Thymus (tissue), 11 donors: ENCODE results near the gene BTF3. TPM values are rescaled to one million over a fixed set of nuclear protein-coding genes. Genes with fewer than 3 reads are reported as not detected.

Experiments
- DNase-seq, 9 donors: peaks; one replicate each; pipeline ENCODE4 v3.0.0-alpha.2; 2013; ENCODE audit warnings: low spot score in 9 of 9, low read depth in 6 of 9, missing footprints in 1 of 9
- H3K27ac ChIP-seq, 2 donors: one replicate each; pipeline ENCODE4 v1.5.1; 2013; ENCODE audit warnings: control low read depth in 1 of 2, low read depth in 1 of 2, low read length in 1 of 2, mild to moderate bottlenecking in 1 of 2, moderate library complexity in 1 of 2
- H3K27me3 ChIP-seq, 2 donors: one replicate each; pipeline ENCODE4 v1.5.1; 2013; ENCODE audit warnings: low read length in 1 of 2; ENCODE audit not compliant: control insufficient read depth in 2 of 2, insufficient read depth in 1 of 2
- H3K36me3 ChIP-seq, 2 donors: one replicate each; pipeline ENCODE4 v1.5.1; 2013; ENCODE audit warnings: low read length in 1 of 2, mild to moderate bottlenecking in 1 of 2, moderate library complexity in 1 of 2; ENCODE audit not compliant: control insufficient read depth in 2 of 2, insufficient read depth in 2 of 2
- H3K4me1 ChIP-seq, 2 donors: one replicate each; pipeline ENCODE4 v1.5.1; 2013; ENCODE audit warnings: low read length in 2 of 2; ENCODE audit not compliant: control insufficient read depth in 2 of 2, insufficient read depth in 2 of 2
- H3K4me3 ChIP-seq, 2 donors: one replicate each; pipeline ENCODE4 v1.5.1; 2013; ENCODE audit warnings: low read length in 2 of 2, control low read depth in 1 of 2, mild to moderate bottlenecking in 1 of 2
- H3K9me3 ChIP-seq, 2 donors: one replicate each; pipeline ENCODE4 v1.5.1; 2013; ENCODE audit warnings: low read length in 1 of 2, mild to moderate bottlenecking in 1 of 2; ENCODE audit not compliant: control insufficient read depth in 2 of 2, insufficient read depth in 1 of 2
- WGBS: extraction: QIAGEN DNeasy Blood & Tissue Kit; methylation state at CpG from one replicate; pipeline ENCODE4 v1.1.7; 2013; 5-methylcytosine and 5-hydroxymethylcytosine counted together
- polyA plus RNA-seq: library from polyadenylated mRNA; stranded (reverse); fragments of 200-250 nt; gene quantifications from one replicate; pipeline ENCODE4 v1.2.3, GENCODE V29; 2013
- total RNA-seq: library from RNA; stranded (reverse); fragments of 120-200 nt; gene quantifications from one replicate; pipeline ENCODE4 v1.2.4, GENCODE V29; 2013
- donor health status: healthy.

The BTF3 gene
- total and polyA plus RNA-seq, 2 donors, result 448 to 1,030 TPM

GRCh38 chr5:73490088-73490487, 8.2 kb upstream of the BTF3 start:
- Histone ChIP-seq H3K4me3 (no peak overlapping the region), H3K27ac (no peak overlapping the region), H3K27me3 (peaks cover 0 to 11% of the 10 kb centered on the region in 2 donors), H3K36me3 (no peaks in the 10 kb centered on the region), H3K4me1 (no peaks in the 10 kb centered on the region), H3K9me3 (no peaks in the 10 kb centered on the region)
- no peak for DNase-seq
- WGBS, result 95% methylated on average over 2 of the region's 2 CpGs

DNA sequence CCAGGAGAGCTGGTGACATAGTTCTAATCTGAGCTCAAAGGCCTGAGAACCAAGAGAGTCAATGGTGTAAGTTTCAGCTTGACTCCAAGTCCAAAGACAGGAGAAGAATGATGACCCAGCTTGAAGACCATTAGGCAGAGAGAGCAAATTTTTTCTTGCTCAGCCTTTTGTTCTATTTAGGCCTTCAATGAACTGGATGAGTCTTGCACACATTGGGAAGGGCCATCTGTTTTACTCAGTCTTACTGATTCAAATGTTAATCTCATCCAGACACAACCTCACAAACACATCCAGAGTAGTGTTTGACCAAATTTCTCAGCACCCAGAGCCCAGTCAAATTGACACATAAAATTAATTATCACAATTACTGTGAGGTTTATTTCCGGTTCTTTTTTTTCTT, 7.1 kb upstream of the BTF3 start:
- WGBS, result 97% methylated on average over 1 of the region's 1 CpG
- no peak for DNase-seq
- Histone ChIP-seq H3K27ac (no peak overlapping the region), H3K27me3 (peaks cover 0 to 11% of the 10 kb centered on the region in 2 donors), H3K4me3 (no peak overlapping the region), H3K36me3 (no peaks in the 10 kb centered on the region), H3K4me1 (no peaks in the 10 kb centered on the region), H3K9me3 (no peaks in the 10 kb centered on the region)

DNA sequence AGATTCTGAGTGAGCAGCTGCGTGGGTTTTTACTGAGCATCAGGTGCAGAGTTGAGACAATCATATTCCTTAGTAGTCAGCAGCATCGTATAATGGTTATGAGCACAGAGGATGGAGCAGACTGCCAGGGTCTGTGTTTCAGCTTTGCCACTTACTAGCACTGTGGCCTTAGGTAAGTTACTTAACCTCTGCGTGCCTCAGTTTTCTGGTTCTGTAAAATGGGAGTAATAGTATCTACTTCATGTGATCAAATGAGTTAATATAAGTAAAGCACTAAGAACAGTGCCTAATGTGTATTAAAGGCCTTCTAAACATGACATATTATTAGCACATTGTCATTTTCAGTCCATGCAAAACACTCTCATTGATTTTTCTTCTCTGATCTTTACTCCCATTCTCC, 4.8 kb upstream of the BTF3 start:
- Histone ChIP-seq H3K9me3 (no peaks in the 10 kb centered on the region), H3K36me3 (no peaks in the 10 kb centered on the region), H3K4me1 (peaks cover 5 to 6% of the 10 kb centered on the region in 2 donors), H3K4me3 (no peak overlapping the region), H3K27ac (no peak overlapping the region), H3K27me3 (peaks cover 0 to 8% of the 10 kb centered on the region in 2 donors)
- WGBS, result 92% methylated on average over 3 of the region's 3 CpGs
- no peak for DNase-seq

DNA sequence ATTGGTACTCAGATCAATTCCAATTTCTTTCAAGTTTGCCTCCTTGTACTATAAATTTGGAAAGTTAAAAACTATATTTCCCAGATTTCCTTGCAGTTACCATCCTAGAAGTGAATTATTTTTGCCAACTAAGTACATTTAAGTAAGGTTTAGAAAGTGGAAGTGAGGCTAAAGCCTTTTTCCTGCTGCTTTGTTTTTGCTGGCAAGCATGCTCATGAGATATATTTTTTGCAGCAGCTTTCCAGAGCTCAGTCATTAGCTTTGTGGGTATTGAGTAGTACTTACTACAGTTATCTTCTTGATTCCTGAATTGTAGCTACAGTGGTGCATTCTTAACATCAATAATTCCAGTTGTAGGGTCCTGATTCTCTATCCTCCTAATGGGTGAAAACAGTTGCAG, 3.5 kb upstream of the BTF3 start:
- no peaks in the 10 kb centered on the region for H3K36me3 ChIP-seq
- peaks cover 5 to 12% of the 10 kb centered on the region in 2 donors for H3K4me1 ChIP-seq
- no peak overlapping the region for H3K4me3 ChIP-seq
- no peaks in the 10 kb centered on the region for H3K9me3 ChIP-seq
- H3K27ac ChIP-seq, result no peak overlapping the region
- DNase-seq, result no peak
- peaks cover 0 to 8% of the 10 kb centered on the region in 2 donors for H3K27me3 ChIP-seq

GRCh38 chr5:73495772-73496335, 2.4 kb upstream of the BTF3 start:
- peaks cover 0 to 6% of the 10 kb centered on the region in 2 donors for H3K27me3 ChIP-seq
- no peak for DNase-seq
- peaks cover 0 to 5% of the 10 kb centered on the region in 2 donors for H3K36me3 ChIP-seq
- no peak overlapping the region for H3K27ac ChIP-seq
- peaks cover 5 to 12% of the 10 kb centered on the region in 2 donors for H3K4me1 ChIP-seq
- over 99% methylated on average over 4 of the region's 4 CpGs for WGBS
- H3K9me3 ChIP-seq, result no peaks in the 10 kb centered on the region
- no peak overlapping the region for H3K4me3 ChIP-seq

DNA sequence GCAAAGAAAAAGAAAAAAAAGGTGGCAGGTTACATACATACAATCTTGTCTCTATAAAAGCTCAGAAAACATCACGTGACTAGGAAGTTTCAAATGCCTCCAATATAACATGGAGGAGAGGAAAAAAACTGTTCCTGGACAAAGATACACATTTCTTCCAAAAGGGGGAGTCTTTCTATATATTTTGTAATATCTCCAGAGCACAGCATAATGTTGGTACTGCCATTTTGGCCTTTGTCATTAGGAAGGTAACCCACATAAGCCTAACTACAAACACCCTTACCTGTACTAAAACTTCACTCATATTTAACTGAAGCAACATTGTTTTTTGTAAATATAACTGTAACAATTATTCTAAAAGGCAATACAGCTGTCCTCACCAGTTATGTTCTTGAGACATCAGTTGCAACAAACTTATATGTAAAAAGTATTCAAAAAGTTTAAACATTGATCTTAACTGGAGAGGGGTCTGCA, 1.2 kb upstream of the BTF3 start:
- H3K9me3 ChIP-seq, result no peaks in the 10 kb centered on the region
- no peak overlapping the region for H3K4me3 ChIP-seq
- peaks cover 5 to 12% of the 10 kb centered on the region in 2 donors for H3K4me1 ChIP-seq
- peaks cover 7 to 15% of the 10 kb centered on the region in 2 donors for H3K36me3 ChIP-seq
- DNase-seq, result peak in 2 of 9 donors; percentile 9 to 40
- no peak overlapping the region for H3K27ac ChIP-seq
- H3K27me3 ChIP-seq, result peaks cover 0 to 5% of the 10 kb centered on the region in 2 donors
- WGBS, result 67% methylated on average over 1 of the region's 1 CpG

DNA sequence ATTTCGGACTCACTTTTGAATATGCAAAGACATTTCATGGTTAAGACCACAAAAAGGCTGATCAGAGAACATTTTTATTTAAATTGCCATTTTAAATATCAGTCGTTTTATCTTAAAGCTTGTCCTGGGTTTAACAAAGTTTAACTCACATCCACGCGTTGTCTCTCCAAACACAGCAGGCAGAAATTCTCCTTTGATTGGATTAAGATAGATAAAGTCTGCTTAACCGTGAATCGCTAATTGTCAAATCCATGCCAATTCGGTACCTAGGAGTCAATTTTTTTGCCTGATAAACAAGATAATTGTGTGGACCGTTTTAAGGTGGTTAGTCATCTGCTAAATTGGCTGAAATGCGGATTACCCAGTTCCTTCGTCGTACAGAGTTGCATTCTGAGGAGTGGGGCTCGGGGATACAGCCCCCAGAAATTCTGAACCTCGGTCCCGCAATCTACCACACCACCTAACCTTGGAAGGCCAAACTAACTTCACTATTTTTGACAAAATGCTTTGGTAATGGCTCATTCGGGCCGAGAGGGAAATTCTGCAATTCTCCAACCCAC, 665 bp upstream of the BTF3 start:
- WGBS, result 59% methylated on average over 16 of the region's 16 CpGs
- H3K27me3 ChIP-seq, result peaks cover 0 to 2% of the 10 kb centered on the region in 2 donors
- no peaks in the 10 kb centered on the region for H3K9me3 ChIP-seq
- peaks cover 5 to 12% of the 10 kb centered on the region in 2 donors for H3K4me1 ChIP-seq
- H3K36me3 ChIP-seq, result peaks cover 7 to 20% of the 10 kb centered on the region in 2 donors
- peak in 1 of 9 donors; percentile 11 for DNase-seq
- H3K27ac ChIP-seq, result peak overlapping the region; percentile 90 to 97
- peak overlapping the region; percentile 67 to 95 for H3K4me3 ChIP-seq

DNA sequence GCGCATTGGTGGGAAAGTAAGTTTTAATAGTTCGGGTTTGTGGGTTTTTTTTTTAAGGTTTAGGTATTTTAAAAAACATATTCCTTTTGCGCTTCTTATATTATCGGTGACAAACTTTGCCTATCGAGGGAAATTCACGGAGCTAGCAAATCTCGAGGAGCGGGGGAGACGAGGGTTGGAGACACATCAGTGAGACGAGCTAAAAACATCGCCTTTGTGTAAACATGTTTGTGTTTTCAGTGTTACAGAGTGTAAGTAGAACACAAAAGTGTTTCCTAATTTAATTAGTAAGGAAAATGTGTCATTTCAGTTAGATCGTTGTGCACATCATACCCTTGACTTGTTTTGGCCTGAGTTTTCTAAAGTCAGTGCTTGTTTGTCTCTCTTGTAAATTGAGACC, 945 bp downstream of the BTF3 start:
- peak in 2 of 9 donors; percentile 14 to 16 for DNase-seq
- WGBS, result 12% methylated on average over 12 of the region's 12 CpGs
- peak overlapping the region; percentile 38 to 90 for H3K27ac ChIP-seq

GRCh38 chr5:73499756-73500155, 1.5 kb downstream of the BTF3 start:
- no peak for DNase-seq
- Histone ChIP-seq H3K4me1 (peaks cover 5 to 12% of the 10 kb centered on the region in 2 donors), H3K9me3 (no peaks in the 10 kb centered on the region), H3K27me3 (no peaks in the 10 kb centered on the region), H3K27ac (no peak overlapping the region), H3K36me3 (peaks cover 15 to 42% of the 10 kb centered on the region in 2 donors), H3K4me3 (peak overlapping the region in 1 of 2 donors; percentile 67)
- 94% methylated on average over 2 of the region's 2 CpGs for WGBS

More for the DNA sequence above, 945 bp downstream of the BTF3 start:
- Histone ChIP-seq H3K4me1 (peaks cover 5 to 12% of the 10 kb centered on the region in 2 donors), H3K27me3 (no peaks in the 10 kb centered on the region), H3K36me3 (peaks cover 15 to 36% of the 10 kb centered on the region in 2 donors), H3K4me3 (peak overlapping the region; percentile 67 to 95), H3K9me3 (no peaks in the 10 kb centered on the region)
